Liver (tissue), 9 donors: ENCODE results near the gene ORC4. TPM values are rescaled to one million over a fixed set of nuclear protein-coding genes. Genes with fewer than 3 reads are reported as not detected.

Experiments used
- DNase-seq: peaks from one replicate; pipeline ENCODE4 v3.0.0-alpha.2; 2017; ENCODE audit warnings: low spot score
- H3K27ac ChIP-seq, 2 donors: one replicate each; pipeline ENCODE4 v1.7.0; 2013; ENCODE audit warnings: inconsistent platforms in 2 of 2, low read length in 2 of 2, control low read depth in 1 of 2, low read depth in 1 of 2, mild to moderate bottlenecking in 1 of 2
- H3K27me3 ChIP-seq, 4 donors: one replicate each; pipeline versions ENCODE4 v1.6.1 to v1.7.0; 2013; ENCODE audit warnings: low read length in 3 of 4, inconsistent platforms in 1 of 4, mild to moderate bottlenecking in 1 of 4, moderate library complexity in 1 of 4; ENCODE audit not compliant: control insufficient read depth in 4 of 4, insufficient read depth in 4 of 4
- H3K36me3 ChIP-seq, 4 donors: one replicate each; pipeline versions ENCODE4 v1.6.1 to v1.7.0; 2013; ENCODE audit warnings: low read length in 3 of 4, mild to moderate bottlenecking in 3 of 4, low read depth in 1 of 4, moderate library complexity in 1 of 4; ENCODE audit not compliant: control insufficient read depth in 4 of 4, insufficient read depth in 3 of 4
- H3K4me1 ChIP-seq, 4 donors: one replicate each; pipeline versions ENCODE4 v1.6.1 to v1.7.0; 2013; ENCODE audit warnings: low read length in 3 of 4, mild to moderate bottlenecking in 3 of 4, moderate library complexity in 1 of 4; ENCODE audit not compliant: control insufficient read depth in 4 of 4, insufficient read depth in 4 of 4
- H3K4me3 ChIP-seq, 3 donors: one replicate each; pipeline versions ENCODE4 v1.6.1 to v1.7.0; 2013; ENCODE audit warnings: low read length in 3 of 3, control low read depth in 1 of 3, low read depth in 1 of 3, mild to moderate bottlenecking in 1 of 3
- H3K9ac ChIP-seq, 2 donors: one replicate each; pipeline ENCODE4 v1.7.0; 2013; ENCODE audit warnings: low read length in 2 of 2, mild to moderate bottlenecking in 2 of 2, moderate library complexity in 2 of 2, control low read depth in 1 of 2, low read depth in 1 of 2
- H3K9me3 ChIP-seq, 4 donors: one replicate each; pipeline versions ENCODE4 v1.6.1 to v1.7.0; 2013; ENCODE audit warnings: low read length in 3 of 4; ENCODE audit not compliant: control insufficient read depth in 4 of 4
- FOXA1 ChIP-seq: IDR thresholded peaks from 2 replicates; pipeline ENCODE4 v1.6.1; 2016; ENCODE audit warnings: antibody characterized with exemption
- GABPA ChIP-seq, 2 donors: IDR thresholded peaks in 1 of 2; conservative IDR thresholded peaks in 1 of 2; 2 replicates each; pipeline ENCODE4 v1.6.1; 2016; ENCODE audit warnings: antibody characterized with exemption in 2 of 2, mild to moderate bottlenecking in 1 of 2, moderate library complexity in 1 of 2
- HNF4A ChIP-seq, 2 donors: conservative IDR thresholded peaks; 2 replicates each; pipeline ENCODE4 v1.6.1; 2016; ENCODE audit warnings: antibody characterized with exemption in 2 of 2, mild to moderate bottlenecking in 2 of 2
- HNF4G ChIP-seq: IDR thresholded peaks from 2 replicates; pipeline ENCODE4 v1.6.1; 2016; ENCODE audit warnings: antibody characterized with exemption
- JUND ChIP-seq, 2 donors: IDR thresholded peaks; 2 replicates each; pipeline ENCODE4 v1.6.1; 2016; ENCODE audit warnings: antibody characterized with exemption in 2 of 2
- NR2F2 ChIP-seq: IDR thresholded peaks from 2 replicates; pipeline ENCODE4 v1.6.1; 2016; ENCODE audit warnings: antibody characterized with exemption
- RAD21 ChIP-seq, 2 donors: IDR thresholded peaks; 2 replicates each; pipeline ENCODE4 v1.6.1; 2016; ENCODE audit warnings: antibody characterized with exemption in 2 of 2, mild to moderate bottlenecking in 2 of 2
- WGBS: extraction: QIAGEN DNeasy Blood & Tissue Kit; methylation state at CpG from one replicate; pipeline ENCODE4 v1.1.7; 2013; 5-methylcytosine and 5-hydroxymethylcytosine counted together
- polyA plus RNA-seq, 2 donors: library from polyadenylated mRNA; stranded (reverse) in 1 of 2; unstranded in 1 of 2; fragments of 200-250 nt in 1 of 2; fragments of >200 nt in 1 of 2; fragmentation: Nextera tagmentation in 1 of 2; extraction: Ambion mirVana in 1 of 2; gene quantifications; one replicate each; pipeline versions ENCODE4 v1.2.1 to v1.2.3, GENCODE V29; 2013 to 2015
- total RNA-seq, 2 donors: library from RNA; depleted of rRNA; stranded (reverse); fragments of >200 nt; gene quantifications; one replicate each; pipeline ENCODE4 v1.2.3, GENCODE V29; 2014
- TF ChIP-seq, protein P1 (sequence below): fragments of 150-350 bp; IDR thresholded peaks from 2 replicates; pipeline ENCODE4 v1.5.1; 2017; ENCODE audit warnings: improper control_type of control experiment, low read depth, low read length; ENCODE audit not compliant: missing input control
- TF ChIP-seq, protein P2 (sequence below): IDR thresholded peaks from 2 replicates; pipeline ENCODE4 v1.6.1; 2016; ENCODE audit warnings: antibody characterized with exemption
- TF ChIP-seq, protein P3 (sequence below): IDR thresholded peaks from 2 replicates; pipeline ENCODE4 v1.6.1; 2016; ENCODE audit warnings: antibody characterized with exemption, mild to moderate bottlenecking
- TF ChIP-seq, protein P4 (sequence below): IDR thresholded peaks from 2 replicates; pipeline ENCODE4 v1.6.1; 2016; ENCODE audit warnings: antibody characterized with exemption
- donor health status: healthy.
- donor health status: healthy.
- donor health status: healthy.
- donor health status: healthy.
- donor health status: healthy.

Gene ORC4
- total and polyA plus RNA-seq, 4 donors, result 9.7 to 50.2 (median 23.3) TPM

DNA sequence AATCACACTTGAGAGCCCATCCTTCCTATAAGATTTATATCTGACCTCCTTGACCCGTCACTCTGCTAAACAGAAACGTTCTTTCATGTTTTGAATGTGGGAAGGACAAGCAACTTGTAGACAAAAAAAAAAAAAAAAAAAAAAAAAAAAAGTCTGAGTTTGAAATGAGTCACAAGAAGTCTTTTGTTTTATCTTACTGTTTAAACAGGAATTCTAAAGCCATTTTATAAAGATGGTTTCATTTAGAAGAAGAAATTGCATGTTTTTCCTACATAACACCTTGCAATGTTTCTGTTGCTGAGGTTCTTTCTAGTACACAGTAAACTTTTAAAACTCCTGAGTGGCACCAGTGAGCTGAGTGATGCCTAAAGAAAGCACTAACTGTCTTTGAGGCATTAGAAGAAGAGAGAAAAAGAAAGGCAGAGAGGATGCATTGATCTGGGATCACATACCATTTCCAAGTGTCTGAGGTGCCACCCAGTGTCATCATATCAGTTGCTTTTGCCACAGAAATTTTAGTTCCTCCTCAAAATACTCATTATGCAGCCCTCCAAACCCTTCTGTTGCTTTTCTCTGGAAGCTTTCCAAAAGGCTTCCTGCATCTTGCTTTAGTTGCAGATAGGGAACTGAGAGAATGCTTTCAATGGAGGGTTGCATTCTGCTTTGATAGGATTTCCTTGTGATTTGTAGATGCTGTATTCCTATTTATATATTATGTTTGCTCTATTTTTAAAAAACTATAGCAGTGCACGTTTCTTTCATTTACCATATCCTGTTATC, 106.6 kb downstream of the ORC4 start (continued):
- TF ChIP-seq, protein P1, sequence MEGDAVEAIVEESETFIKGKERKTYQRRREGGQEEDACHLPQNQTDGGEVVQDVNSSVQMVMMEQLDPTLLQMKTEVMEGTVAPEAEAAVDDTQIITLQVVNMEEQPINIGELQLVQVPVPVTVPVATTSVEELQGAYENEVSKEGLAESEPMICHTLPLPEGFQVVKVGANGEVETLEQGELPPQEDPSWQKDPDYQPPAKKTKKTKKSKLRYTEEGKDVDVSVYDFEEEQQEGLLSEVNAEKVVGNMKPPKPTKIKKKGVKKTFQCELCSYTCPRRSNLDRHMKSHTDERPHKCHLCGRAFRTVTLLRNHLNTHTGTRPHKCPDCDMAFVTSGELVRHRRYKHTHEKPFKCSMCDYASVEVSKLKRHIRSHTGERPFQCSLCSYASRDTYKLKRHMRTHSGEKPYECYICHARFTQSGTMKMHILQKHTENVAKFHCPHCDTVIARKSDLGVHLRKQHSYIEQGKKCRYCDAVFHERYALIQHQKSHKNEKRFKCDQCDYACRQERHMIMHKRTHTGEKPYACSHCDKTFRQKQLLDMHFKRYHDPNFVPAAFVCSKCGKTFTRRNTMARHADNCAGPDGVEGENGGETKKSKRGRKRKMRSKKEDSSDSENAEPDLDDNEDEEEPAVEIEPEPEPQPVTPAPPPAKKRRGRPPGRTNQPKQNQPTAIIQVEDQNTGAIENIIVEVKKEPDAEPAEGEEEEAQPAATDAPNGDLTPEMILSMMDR, result no peak

DNA sequence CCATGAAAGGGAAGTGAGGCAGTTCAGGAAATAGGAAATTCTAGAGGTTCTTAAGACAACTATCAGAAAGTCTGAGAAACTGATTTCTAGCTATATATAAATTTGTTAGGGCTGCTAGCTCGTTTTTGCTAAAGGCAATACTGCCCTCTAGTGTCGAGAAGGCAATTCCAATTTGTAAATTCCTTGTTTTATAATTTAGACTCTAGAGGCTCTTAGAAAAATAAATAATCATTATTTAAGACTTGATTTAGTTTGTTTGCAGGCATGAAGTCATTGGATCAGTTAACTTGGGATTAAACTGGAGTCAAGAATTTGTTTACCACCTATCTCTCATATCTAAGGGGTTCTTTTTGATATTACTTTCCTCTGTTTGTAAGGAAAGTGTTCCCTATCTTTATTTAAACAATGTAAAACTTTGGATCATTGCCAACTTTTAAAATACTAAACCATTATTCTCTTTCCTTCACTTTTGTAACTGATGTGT, 109.5 kb downstream of the ORC4 start:
- no peaks in the 10 kb centered on the region for H3K27me3 ChIP-seq
- DNase-seq, result no peak
- H3K27ac ChIP-seq, result no peak overlapping the region
- H3K9me3 ChIP-seq, result no peaks in the 10 kb centered on the region
- peaks cover 0 to 2% (median under 1%) of the 10 kb centered on the region in 4 donors for H3K36me3 ChIP-seq
- no peaks in the 10 kb centered on the region for H3K4me1 ChIP-seq
- no peak overlapping the region for H3K9ac ChIP-seq
- no peak overlapping the region for H3K4me3 ChIP-seq
- TF ChIP-seq GABPA (IDR thresholded peaks at IDR 0.05 in 1 of 2, conservative IDR thresholded peaks at IDR 0.05 in 1 of 2) (no peak), RAD21 (IDR thresholded peaks at IDR 0.05) (peak; percentile 95 to 96), HNF4G (no peak), JUND (IDR thresholded peaks at IDR 0.05) (no peak), FOXA1 (no peak), HNF4A (conservative IDR thresholded peaks at IDR 0.05) (no peak), NR2F2 (no peak)
- TF ChIP-seq, protein P1, result peak; percentile 74
- TF ChIP-seq, protein P2, sequence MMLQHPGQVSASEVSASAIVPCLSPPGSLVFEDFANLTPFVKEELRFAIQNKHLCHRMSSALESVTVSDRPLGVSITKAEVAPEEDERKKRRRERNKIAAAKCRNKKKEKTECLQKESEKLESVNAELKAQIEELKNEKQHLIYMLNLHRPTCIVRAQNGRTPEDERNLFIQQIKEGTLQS, result no peak
- TF ChIP-seq, protein P3, sequence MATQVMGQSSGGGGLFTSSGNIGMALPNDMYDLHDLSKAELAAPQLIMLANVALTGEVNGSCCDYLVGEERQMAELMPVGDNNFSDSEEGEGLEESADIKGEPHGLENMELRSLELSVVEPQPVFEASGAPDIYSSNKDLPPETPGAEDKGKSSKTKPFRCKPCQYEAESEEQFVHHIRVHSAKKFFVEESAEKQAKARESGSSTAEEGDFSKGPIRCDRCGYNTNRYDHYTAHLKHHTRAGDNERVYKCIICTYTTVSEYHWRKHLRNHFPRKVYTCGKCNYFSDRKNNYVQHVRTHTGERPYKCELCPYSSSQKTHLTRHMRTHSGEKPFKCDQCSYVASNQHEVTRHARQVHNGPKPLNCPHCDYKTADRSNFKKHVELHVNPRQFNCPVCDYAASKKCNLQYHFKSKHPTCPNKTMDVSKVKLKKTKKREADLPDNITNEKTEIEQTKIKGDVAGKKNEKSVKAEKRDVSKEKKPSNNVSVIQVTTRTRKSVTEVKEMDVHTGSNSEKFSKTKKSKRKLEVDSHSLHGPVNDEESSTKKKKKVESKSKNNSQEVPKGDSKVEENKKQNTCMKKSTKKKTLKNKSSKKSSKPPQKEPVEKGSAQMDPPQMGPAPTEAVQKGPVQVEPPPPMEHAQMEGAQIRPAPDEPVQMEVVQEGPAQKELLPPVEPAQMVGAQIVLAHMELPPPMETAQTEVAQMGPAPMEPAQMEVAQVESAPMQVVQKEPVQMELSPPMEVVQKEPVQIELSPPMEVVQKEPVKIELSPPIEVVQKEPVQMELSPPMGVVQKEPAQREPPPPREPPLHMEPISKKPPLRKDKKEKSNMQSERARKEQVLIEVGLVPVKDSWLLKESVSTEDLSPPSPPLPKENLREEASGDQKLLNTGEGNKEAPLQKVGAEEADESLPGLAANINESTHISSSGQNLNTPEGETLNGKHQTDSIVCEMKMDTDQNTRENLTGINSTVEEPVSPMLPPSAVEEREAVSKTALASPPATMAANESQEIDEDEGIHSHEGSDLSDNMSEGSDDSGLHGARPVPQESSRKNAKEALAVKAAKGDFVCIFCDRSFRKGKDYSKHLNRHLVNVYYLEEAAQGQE, result no peak
- WGBS, result under 1% methylated on average over 2 of the region's 2 CpGs

DNA sequence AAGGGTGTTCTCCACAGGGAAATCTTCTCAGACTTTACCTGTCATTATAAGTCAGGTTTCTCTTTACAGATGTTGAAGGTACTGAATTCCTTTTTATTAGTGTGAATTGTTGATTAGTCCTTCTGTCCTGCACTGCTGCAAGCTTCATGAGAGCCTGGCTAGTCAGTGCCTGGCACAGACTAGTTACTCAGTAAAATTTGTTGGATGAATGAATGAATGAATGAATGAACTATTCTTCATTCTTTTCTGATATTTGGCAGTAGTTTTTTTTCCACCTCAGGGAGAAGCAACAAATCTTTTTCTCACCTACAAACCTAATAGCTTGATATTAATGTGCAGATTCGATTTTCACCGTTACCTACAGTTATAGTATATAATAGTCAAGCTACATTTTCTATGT, 111.4 kb downstream of the ORC4 start:
- WGBS, result 95% methylated on average over 2 of the region's 2 CpGs
- H3K4me3 ChIP-seq, result no peak overlapping the region
- no peaks in the 10 kb centered on the region for H3K4me1 ChIP-seq
- no peak for DNase-seq
- no peaks in the 10 kb centered on the region for H3K9me3 ChIP-seq
- no peak overlapping the region for H3K9ac ChIP-seq
- no peaks in the 10 kb centered on the region for H3K27me3 ChIP-seq
- H3K27ac ChIP-seq, result no peak overlapping the region
- peaks cover 0 to 1% (median 0%) of the 10 kb centered on the region in 4 donors for H3K36me3 ChIP-seq
- TF ChIP-seq, protein P1, result no peak
- TF ChIP-seq, protein P4, sequence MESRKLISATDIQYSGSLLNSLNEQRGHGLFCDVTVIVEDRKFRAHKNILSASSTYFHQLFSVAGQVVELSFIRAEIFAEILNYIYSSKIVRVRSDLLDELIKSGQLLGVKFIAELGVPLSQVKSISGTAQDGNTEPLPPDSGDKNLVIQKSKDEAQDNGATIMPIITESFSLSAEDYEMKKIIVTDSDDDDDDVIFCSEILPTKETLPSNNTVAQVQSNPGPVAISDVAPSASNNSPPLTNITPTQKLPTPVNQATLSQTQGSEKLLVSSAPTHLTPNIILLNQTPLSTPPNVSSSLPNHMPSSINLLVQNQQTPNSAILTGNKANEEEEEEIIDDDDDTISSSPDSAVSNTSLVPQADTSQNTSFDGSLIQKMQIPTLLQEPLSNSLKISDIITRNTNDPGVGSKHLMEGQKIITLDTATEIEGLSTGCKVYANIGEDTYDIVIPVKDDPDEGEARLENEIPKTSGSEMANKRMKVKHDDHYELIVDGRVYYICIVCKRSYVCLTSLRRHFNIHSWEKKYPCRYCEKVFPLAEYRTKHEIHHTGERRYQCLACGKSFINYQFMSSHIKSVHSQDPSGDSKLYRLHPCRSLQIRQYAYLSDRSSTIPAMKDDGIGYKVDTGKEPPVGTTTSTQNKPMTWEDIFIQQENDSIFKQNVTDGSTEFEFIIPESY, result no peak
